Measurements from ENCODE around the gene RABGAP1L.
"Not testable (repeated sequence)": the region's sequence is repeated elsewhere in the genome, so short reads cannot be mapped to it uniquely, and the experiment has no call there.

The RABGAP1L gene

GRCh38 chr1:174800876-174801275 lies 641.6 kb downstream of the RABGAP1L start:
- Mint-ChIP-seq H3K27ac (no peak overlapping the region), H3K4me3 (no peak overlapping the region), H3K4me1 (peaks cover 0 to 4% of the 10 kb centered on the region in 2 donors), H3K9me3 (no peaks in the 10 kb centered on the region), H3K27me3 (no peaks in the 10 kb centered on the region), H3K36me3 (no peaks in the 10 kb centered on the region)
- DNase-seq (no peak), ATAC-seq (replicated peaks) (no peak)

- peak overlapping the region; percentile 51 for H3K27ac Mint-ChIP-seq
- DNase-seq (no peak), ATAC-seq (replicated peaks) (peak; percentile 92 to 95)
- H3K4me1 Mint-ChIP-seq = peaks cover 11 to 39% of the 10 kb centered on the region in 2 donors
- H3K36me3 Mint-ChIP-seq = peaks cover 6 to 13% of the 10 kb centered on the region in 2 donors
- H3K9me3 Mint-ChIP-seq = peaks cover 0 to under 1% of the 10 kb centered on the region in 2 donors
- no peaks in the 10 kb centered on the region for H3K27me3 Mint-ChIP-seq
- peak overlapping the region; percentile 9 to 58 for H3K4me3 Mint-ChIP-seq
These were observed 650.5 kb downstream of the RABGAP1L start for GRCh38 chr1:174809755-174810280.

GRCh38 chr1:174812016-174812415 lies 652.7 kb downstream of the RABGAP1L start:
- H3K36me3 Mint-ChIP-seq = peaks cover 8 to 17% of the 10 kb centered on the region in 2 donors
- H3K4me1 Mint-ChIP-seq = peaks cover 14 to 44% of the 10 kb centered on the region in 2 donors
- no peaks in the 10 kb centered on the region for H3K27me3 Mint-ChIP-seq
- H3K4me3 Mint-ChIP-seq = no peak overlapping the region
- peaks cover 0 to 4% of the 10 kb centered on the region in 2 donors for H3K9me3 Mint-ChIP-seq
- H3K27ac Mint-ChIP-seq = no peak overlapping the region
- no peak for ATAC-seq (replicated peaks)
- DNase-seq = no peak

- Mint-ChIP-seq H3K27ac (peak overlapping the region; percentile 10), H3K36me3 (peaks cover 11 to 22% of the 10 kb centered on the region in 2 donors)
- no peak for ATAC-seq (replicated peaks)
These were observed 653.3 kb downstream of the RABGAP1L start for GRCh38 chr1:174812656-174813055.

DNA sequence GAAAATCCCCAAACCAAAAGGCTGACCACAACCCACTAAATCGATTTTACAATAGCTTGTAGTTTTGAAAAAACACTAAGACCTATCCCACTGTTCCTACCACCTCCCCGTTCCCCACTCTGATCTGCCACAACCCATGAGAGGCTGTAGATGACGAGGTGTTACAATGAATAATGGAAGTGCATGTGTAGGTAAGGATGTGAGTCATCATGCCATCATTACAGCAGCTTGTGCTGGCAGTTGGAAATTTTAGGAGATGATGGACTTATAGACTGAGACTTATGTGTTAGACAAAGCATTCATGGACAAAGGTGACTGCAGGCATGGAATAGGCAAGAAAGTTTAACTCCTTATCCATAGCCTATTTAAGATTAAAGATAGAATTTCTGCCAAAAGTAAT lies 655.7 kb downstream of the RABGAP1L start:
- ATAC-seq (replicated peaks) (peak; percentile 66 to 83), DNase-seq (no peak)
- Mint-ChIP-seq H3K4me3 (peak overlapping the region in 1 of 2 donors; percentile 15), H3K27me3 (no peaks in the 10 kb centered on the region), H3K27ac (peak overlapping the region; percentile 88), H3K4me1 (peaks cover 23 to 50% of the 10 kb centered on the region in 2 donors), H3K36me3 (peaks cover 23 to 42% of the 10 kb centered on the region in 2 donors), H3K9me3 (peaks cover 0 to 4% of the 10 kb centered on the region in 2 donors)

More at GRCh38 chr1:174812656-174813055, 653.3 kb downstream of the RABGAP1L start:
- Mint-ChIP-seq H3K4me3 (no peak overlapping the region), H3K27me3 (no peaks in the 10 kb centered on the region), H3K4me1 (peaks cover 20 to 50% of the 10 kb centered on the region in 2 donors), H3K9me3 (peaks cover 0 to 4% of the 10 kb centered on the region in 2 donors)
- DNase-seq = no peak

- H3K4me1 Mint-ChIP-seq = peaks cover 21 to 47% of the 10 kb centered on the region in 2 donors
- H3K36me3 Mint-ChIP-seq = peaks cover 26 to 47% of the 10 kb centered on the region in 2 donors
- H3K9me3 Mint-ChIP-seq = peaks cover 2 to 4% of the 10 kb centered on the region in 2 donors
- no peak for DNase-seq
- no peaks in the 10 kb centered on the region for H3K27me3 Mint-ChIP-seq
- H3K4me3 Mint-ChIP-seq = no peak overlapping the region
- H3K27ac Mint-ChIP-seq = no peak overlapping the region
- ATAC-seq (replicated peaks) = peak; percentile 66 to 76
These were observed 656.2 kb downstream of the RABGAP1L start for GRCh38 chr1:174815474-174815908.

GRCh38 chr1:174816621-174817020 lies 657.3 kb downstream of the RABGAP1L start:
- Mint-ChIP-seq H3K36me3 (peaks cover 28 to 55% of the 10 kb centered on the region in 2 donors), H3K4me1 (peaks cover 21 to 42% of the 10 kb centered on the region in 2 donors)
- not testable (repeated sequence) for H3K27me3 Mint-ChIP-seq; ATAC-seq (replicated peaks); H3K9me3 Mint-ChIP-seq; H3K4me3 Mint-ChIP-seq; H3K27ac Mint-ChIP-seq; DNase-seq

GRCh38 chr1:174818014-174818616 lies 658.8 kb downstream of the RABGAP1L start:
- Mint-ChIP-seq H3K4me1 (peaks cover 16 to 30% of the 10 kb centered on the region in 2 donors), H3K27ac (no peak overlapping the region), H3K36me3 (peaks cover 27 to 52% of the 10 kb centered on the region in 2 donors), H3K4me3 (no peak overlapping the region), H3K27me3 (no peaks in the 10 kb centered on the region), H3K9me3 (peaks cover 2 to 4% of the 10 kb centered on the region in 2 donors)
- no peak for DNase-seq
- peak; percentile 12 to 41 for ATAC-seq (replicated peaks)

DNA sequence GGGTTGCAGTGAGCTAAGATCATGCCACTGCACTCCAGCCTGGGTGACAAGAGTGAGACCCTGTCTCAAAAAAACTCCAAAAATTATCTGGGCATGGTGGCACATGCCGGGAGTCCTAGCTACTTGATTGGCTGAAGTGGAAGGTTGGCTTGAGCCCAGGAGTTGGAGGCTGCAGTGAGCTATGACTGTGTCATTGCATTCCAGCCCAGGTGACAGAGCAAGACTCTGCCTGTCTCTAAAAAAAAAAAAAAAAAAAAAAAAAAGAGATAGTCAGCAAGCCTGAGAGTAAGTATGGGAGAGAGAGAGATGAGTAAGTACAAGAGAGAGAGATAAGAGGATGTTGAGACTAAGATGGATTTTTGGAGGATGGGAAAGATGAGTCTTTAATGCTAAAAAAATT lies 659.6 kb downstream of the RABGAP1L start:
- peaks cover 26 to 47% of the 10 kb centered on the region in 2 donors for H3K36me3 Mint-ChIP-seq
- no peak overlapping the region for H3K27ac Mint-ChIP-seq
- H3K4me3 Mint-ChIP-seq = no peak overlapping the region
- no peak for ATAC-seq (replicated peaks)
- H3K27me3 Mint-ChIP-seq = no peaks in the 10 kb centered on the region
- no peak for DNase-seq
- peaks cover 15 to 28% of the 10 kb centered on the region in 2 donors for H3K4me1 Mint-ChIP-seq
- peaks cover 2 to 4% of the 10 kb centered on the region in 2 donors for H3K9me3 Mint-ChIP-seq

GRCh38 chr1:174819596-174819995 lies 660.3 kb downstream of the RABGAP1L start:
- DNase-seq = no peak
- H3K27ac Mint-ChIP-seq = no peak overlapping the region
- peaks cover 26 to 47% of the 10 kb centered on the region in 2 donors for H3K36me3 Mint-ChIP-seq
- H3K9me3 Mint-ChIP-seq = peaks cover 2 to 4% of the 10 kb centered on the region in 2 donors
- H3K4me3 Mint-ChIP-seq = no peak overlapping the region
- peaks cover 15 to 24% of the 10 kb centered on the region in 2 donors for H3K4me1 Mint-ChIP-seq
- no peak for ATAC-seq (replicated peaks)
- no peaks in the 10 kb centered on the region for H3K27me3 Mint-ChIP-seq

DNA sequence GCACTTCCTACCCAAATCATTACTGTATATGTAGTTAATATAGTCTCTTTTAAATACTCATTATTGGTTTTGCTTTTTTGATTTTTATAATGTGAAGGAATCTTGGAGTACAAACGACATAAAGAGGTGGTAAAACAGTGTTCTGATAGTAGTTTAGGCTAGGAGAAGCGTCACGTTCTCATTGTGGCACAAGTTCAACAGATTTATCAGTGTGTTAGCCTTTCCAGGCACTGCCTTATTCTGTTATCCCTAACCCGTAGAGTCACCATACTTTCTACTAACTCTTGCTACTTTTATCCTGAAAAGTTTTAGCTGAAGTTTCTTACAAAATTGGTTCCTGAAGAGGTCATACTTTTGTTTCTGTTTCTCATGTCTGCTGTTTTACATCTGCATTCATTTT lies 665.8 kb downstream of the RABGAP1L start:
- DNase-seq (no peak), ATAC-seq (replicated peaks) (no peak)
- H3K4me1 Mint-ChIP-seq = peaks cover 4 to 5% of the 10 kb centered on the region in 2 donors
- H3K36me3 Mint-ChIP-seq = peaks cover 10 to 51% of the 10 kb centered on the region in 2 donors
- no peak overlapping the region for H3K27ac Mint-ChIP-seq
- no peaks in the 10 kb centered on the region for H3K27me3 Mint-ChIP-seq
- H3K9me3 Mint-ChIP-seq = peaks cover 0 to 2% of the 10 kb centered on the region in 2 donors
- H3K4me3 Mint-ChIP-seq = no peak overlapping the region

DNA sequence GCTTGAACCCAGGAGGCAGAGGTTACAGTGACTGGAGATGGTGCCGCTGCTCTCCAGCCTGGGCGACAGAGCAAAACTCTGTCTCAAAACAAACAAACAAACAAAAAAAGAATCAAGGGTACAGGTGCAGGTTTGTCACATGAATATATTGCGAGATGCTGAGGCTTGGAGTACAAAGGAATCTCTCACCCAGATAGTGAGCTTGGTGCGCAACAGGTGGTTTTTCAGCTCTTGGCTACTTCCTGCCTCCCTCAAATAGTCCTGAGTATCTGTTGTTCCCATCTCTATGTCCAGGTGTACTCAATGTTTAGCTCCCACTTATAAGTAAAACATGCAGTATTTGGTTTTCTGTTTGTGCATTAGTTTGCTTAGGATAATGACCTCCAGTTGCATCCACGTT lies 666.5 kb downstream of the RABGAP1L start:
- Mint-ChIP-seq H3K27me3 (no peaks in the 10 kb centered on the region), H3K9me3 (no peaks in the 10 kb centered on the region), H3K4me1 (peaks cover 4 to 5% of the 10 kb centered on the region in 2 donors), H3K4me3 (no peak overlapping the region), H3K36me3 (peaks cover 7 to 47% of the 10 kb centered on the region in 2 donors), H3K27ac (no peak overlapping the region)
- ATAC-seq (replicated peaks) (no peak), DNase-seq (no peak)

DNA sequence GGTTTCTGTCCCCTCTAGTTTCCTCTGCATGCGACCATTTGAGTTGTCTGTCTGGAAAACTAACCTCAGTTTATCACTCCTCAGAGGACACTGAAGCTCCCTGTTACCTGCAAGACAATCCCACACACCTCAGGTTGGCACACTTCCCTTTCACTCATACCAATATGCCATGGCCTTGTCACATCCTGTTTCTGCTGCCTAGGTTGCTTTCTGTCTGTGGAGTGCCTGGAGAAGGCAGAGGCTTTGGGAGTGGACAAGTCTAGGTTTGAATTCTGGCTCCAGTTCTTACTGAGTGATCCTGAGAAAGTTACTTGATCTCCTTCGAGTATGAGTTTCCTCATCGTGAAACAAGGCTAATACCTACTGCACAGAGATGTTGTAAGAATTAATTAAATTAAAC lies 668.9 kb downstream of the RABGAP1L start:
- Mint-ChIP-seq H3K27ac (no peak overlapping the region), H3K9me3 (no peaks in the 10 kb centered on the region), H3K27me3 (no peaks in the 10 kb centered on the region), H3K4me3 (no peak overlapping the region), H3K4me1 (peaks cover 4 to 12% of the 10 kb centered on the region in 2 donors), H3K36me3 (peaks cover 0 to 38% of the 10 kb centered on the region in 2 donors)
- no peak for ATAC-seq (replicated peaks)
- DNase-seq = no peak

GRCh38 chr1:174829990-174830389 lies 670.7 kb downstream of the RABGAP1L start:
- Mint-ChIP-seq H3K36me3 (peaks cover 0 to 35% of the 10 kb centered on the region in 2 donors), H3K4me1 (peaks cover 4 to 12% of the 10 kb centered on the region in 2 donors), H3K27me3 (no peaks in the 10 kb centered on the region), H3K4me3 (no peak overlapping the region), H3K9me3 (no peaks in the 10 kb centered on the region), H3K27ac (no peak overlapping the region)
- ATAC-seq (replicated peaks) (no peak), DNase-seq (no peak)

DNA sequence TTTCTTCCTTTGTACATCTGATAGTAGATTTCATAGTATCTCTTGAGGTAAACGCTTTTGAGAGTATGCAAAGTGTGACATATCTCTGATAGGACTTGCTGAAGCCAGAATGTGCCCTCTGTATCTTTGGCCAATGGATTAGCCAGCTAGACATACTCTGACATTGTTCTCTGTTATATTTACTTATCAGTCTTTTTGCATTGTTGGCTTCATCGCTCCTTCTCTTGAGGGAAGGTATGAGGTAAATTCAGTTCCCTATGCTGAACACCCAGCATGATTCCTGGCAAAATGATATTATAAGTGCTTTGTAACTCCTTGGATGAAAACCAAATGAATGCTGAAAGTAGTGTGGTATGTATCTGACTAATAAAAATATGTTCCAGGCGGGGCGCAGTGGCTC lies 677.2 kb downstream of the RABGAP1L start:
- no peaks in the 10 kb centered on the region for H3K27me3 Mint-ChIP-seq
- DNase-seq (no peak), ATAC-seq (replicated peaks) (no peak)
- H3K27ac Mint-ChIP-seq = no peak overlapping the region
- no peak overlapping the region for H3K4me3 Mint-ChIP-seq
- H3K9me3 Mint-ChIP-seq = no peaks in the 10 kb centered on the region
- H3K36me3 Mint-ChIP-seq = peaks cover 0 to 4% of the 10 kb centered on the region in 2 donors
- peaks cover 1 to 31% of the 10 kb centered on the region in 2 donors for H3K4me1 Mint-ChIP-seq

All from stimulated activated naive B cell treated with anti-CD40 and anti-IgM and Interleukin-4, amounts not matched to agents 10 μg/mL and 1 μg/mL and 100 μg/mL, for 72 hours (primary cell).